Esophagus muscularis mucosa (tissue), 4 donors: ENCODE results near the gene ARID2. TPM values are rescaled to one million over a fixed set of nuclear protein-coding genes. Genes with fewer than 3 reads are reported as not detected.

Source experiments
- DNase-seq: peaks from one replicate; pipeline ENCODE4 v3.0.0-alpha.2; 2017; ENCODE audit errors: extremely low spot score
- H3K27ac ChIP-seq, 4 donors: fragments of 200-600 bp; sonication (generic); replicated peaks in 1 of 4; 1 replicate in 3 of 4; 2 replicates in 1 of 4; pipeline ENCODE4 v1.5.1; 2016 to 2019; ENCODE audit warnings: mild to moderate bottlenecking in 1 of 4
- H3K27me3 ChIP-seq, 4 donors: fragments of 200-600 bp; sonication (generic); one replicate each; pipeline versions ENCODE4 v1.5.1 to v1.6.0; 2016 to 2019
- H3K36me3 ChIP-seq, 4 donors: fragments of 200-600 bp; sonication (generic); one replicate each; pipeline ENCODE4 v1.5.1; 2016 to 2019
- H3K4me1 ChIP-seq, 4 donors: fragments of 200-600 bp; sonication (generic); one replicate each; pipeline ENCODE4 v1.5.1; 2016 to 2019
- H3K4me3 ChIP-seq, 4 donors: fragments of 200-600 bp; sonication (generic); 1 replicate in 2 of 4; 2 replicates in 2 of 4; pipeline ENCODE4 v1.5.1; 2016 to 2019; ENCODE audit warnings: mild to moderate bottlenecking in 4 of 4, moderate library complexity in 1 of 4
- H3K9me3 ChIP-seq, 4 donors: fragments of 200-600 bp; sonication (generic); 1 replicate in 3 of 4; 2 replicates in 1 of 4; pipeline ENCODE4 v1.5.1; 2016 to 2019
- EP300 ChIP-seq: sonication (generic); formaldehyde crosslinking; IDR thresholded peaks from one replicate; pipeline ENCODE4 v1.6.1; 2017; ENCODE audit warnings: antibody characterized with exemption
- POLR2A ChIP-seq: fragments of 450-650 bp; IDR thresholded peaks from one replicate; pipeline ENCODE4 v1.6.1; 2017; ENCODE audit warnings: antibody characterized with exemption, moderate library complexity, mild to moderate bottlenecking, low read depth
- POLR2AphosphoS5 ChIP-seq, 2 donors: sonication (generic); formaldehyde crosslinking; IDR thresholded peaks; one replicate each; pipeline ENCODE4 v1.6.1; 2017; ENCODE audit warnings: antibody characterized with exemption in 2 of 2
- WGBS: methylation state at CpG from one replicate; pipeline ENCODE4 v1.1.5; 2018; 5-methylcytosine and 5-hydroxymethylcytosine counted together
- intact Hi-C: fragments of 100-400 bp; cut with DNase I; formaldehyde crosslinking; loops from one replicate; pipeline ENCODE4 v1.15.1; 2023
- total RNA-seq, 4 donors: library from RNA; depleted of rRNA; stranded (reverse); fragments of >200 nt; gene quantifications; one replicate each; pipeline versions ENCODE4 v1.1.0 to v1.2.1, GENCODE V29; 2016
- TF ChIP-seq, protein P1 (sequence below), 3 experiments: fragments of 200-600 bp in 2 of 3; fragments of 450-650 bp in 1 of 3; sonication (generic) in 2 of 3; IDR thresholded peaks; one replicate each; pipeline ENCODE4 v1.5.1; 2017 to 2019; ENCODE audit warnings: antibody characterized with exemption in 3 of 3, mild to moderate bottlenecking in 2 of 3, moderate library complexity in 1 of 3

ARID2 gene
- total RNA-seq, 4 donors from 2014 or later = 24.0 to 45.3 (median 33.0) TPM

DNA sequence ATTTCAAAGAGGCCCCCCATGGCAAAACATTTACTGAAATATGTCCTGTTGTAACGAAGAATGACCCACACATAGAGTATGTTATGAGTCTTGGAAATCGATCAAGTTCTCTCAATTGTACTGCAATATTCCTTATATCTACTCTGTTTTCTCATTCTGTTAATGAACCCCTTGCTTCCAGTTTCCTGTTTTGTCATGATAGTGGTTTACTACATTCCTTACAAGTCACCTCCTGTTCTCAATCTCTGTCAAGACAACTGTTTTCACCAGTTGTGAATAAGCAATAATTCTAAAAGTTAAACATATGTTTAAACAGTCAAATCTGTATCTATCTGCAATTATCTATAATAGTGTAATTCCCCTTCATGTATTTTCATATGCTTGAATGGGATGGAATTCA lies 16.4 kb upstream of the ARID2 start:
- intact Hi-C loops = no loop called here
- peaks cover 0 to 2% (median under 1%) of the 10 kb centered on the region in 4 donors for H3K4me1 ChIP-seq
- DNase-seq = no peak
- H3K9me3 ChIP-seq = no peaks in the 10 kb centered on the region
- no peaks in the 10 kb centered on the region for H3K36me3 ChIP-seq
- H3K4me3 ChIP-seq = no peak overlapping the region
- H3K27me3 ChIP-seq = no peaks in the 10 kb centered on the region
- H3K27ac ChIP-seq = no peak overlapping the region
- TF ChIP-seq, protein P1, sequence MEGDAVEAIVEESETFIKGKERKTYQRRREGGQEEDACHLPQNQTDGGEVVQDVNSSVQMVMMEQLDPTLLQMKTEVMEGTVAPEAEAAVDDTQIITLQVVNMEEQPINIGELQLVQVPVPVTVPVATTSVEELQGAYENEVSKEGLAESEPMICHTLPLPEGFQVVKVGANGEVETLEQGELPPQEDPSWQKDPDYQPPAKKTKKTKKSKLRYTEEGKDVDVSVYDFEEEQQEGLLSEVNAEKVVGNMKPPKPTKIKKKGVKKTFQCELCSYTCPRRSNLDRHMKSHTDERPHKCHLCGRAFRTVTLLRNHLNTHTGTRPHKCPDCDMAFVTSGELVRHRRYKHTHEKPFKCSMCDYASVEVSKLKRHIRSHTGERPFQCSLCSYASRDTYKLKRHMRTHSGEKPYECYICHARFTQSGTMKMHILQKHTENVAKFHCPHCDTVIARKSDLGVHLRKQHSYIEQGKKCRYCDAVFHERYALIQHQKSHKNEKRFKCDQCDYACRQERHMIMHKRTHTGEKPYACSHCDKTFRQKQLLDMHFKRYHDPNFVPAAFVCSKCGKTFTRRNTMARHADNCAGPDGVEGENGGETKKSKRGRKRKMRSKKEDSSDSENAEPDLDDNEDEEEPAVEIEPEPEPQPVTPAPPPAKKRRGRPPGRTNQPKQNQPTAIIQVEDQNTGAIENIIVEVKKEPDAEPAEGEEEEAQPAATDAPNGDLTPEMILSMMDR (IDR thresholded peaks at IDR 0.05) = no peak
- TF ChIP-seq POLR2AphosphoS5 (IDR thresholded peaks at IDR 0.05) (no peak), POLR2A (no peak), EP300 (no peak)
- WGBS = 92% methylated on average over 2 of the region's 2 CpGs

DNA sequence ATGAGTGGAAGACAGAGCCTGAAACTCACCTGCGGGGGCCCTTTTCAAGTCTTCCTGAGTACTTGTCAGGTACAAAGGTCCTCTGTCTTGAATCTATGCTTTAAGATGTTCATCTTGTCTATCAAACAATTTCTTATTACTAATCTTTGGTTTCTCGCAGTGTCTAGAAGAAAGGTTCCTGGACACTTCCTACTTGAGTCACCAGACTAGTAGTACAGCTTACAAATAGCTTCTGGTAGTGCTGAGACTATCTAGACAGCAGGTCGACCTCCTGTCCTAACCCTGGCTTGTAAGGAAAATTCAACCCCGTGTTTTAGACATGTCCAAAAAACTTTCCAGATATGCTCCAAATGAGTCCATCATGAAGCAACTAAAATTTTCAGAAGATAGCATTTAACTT lies 11.2 kb upstream of the ARID2 start:
- H3K27me3 ChIP-seq = no peaks in the 10 kb centered on the region
- H3K4me1 ChIP-seq = peaks cover 0 to 47% (median 41%) of the 10 kb centered on the region in 4 donors
- DNase-seq = no peak
- WGBS = 87% methylated on average over 4 of the region's 4 CpGs
- no peaks in the 10 kb centered on the region for H3K9me3 ChIP-seq
- no peaks in the 10 kb centered on the region for H3K36me3 ChIP-seq
- intact Hi-C loops = no loop called here
- no peak for TF ChIP-seq EP300
- TF ChIP-seq, protein P1 (IDR thresholded peaks at IDR 0.05) = no peak
- no peak for TF ChIP-seq POLR2A
- no peak for TF ChIP-seq POLR2AphosphoS5 (IDR thresholded peaks at IDR 0.05)
- no peak overlapping the region for H3K4me3 ChIP-seq
- H3K27ac ChIP-seq = no peak overlapping the region

DNA sequence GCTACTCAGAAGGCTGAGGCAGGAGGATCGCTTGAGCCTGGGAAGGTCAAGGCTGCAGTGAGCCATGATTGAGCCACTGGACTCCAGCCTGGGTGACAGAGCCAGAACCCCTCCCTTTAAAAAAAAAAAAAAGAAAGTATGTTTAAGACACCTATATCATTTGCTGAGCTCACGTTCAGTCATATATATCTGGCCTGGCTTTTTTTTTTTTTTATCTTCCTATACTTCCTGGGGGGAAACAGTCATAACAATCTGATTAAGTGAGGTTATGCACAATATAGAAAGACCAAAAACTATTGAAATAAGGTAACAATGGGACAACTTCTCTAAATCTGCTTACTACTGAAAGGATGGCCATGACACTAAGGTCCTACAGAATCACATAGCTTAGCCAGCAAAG lies 9.4 kb upstream of the ARID2 start:
- TF ChIP-seq EP300 (no peak), POLR2AphosphoS5 (IDR thresholded peaks at IDR 0.05) (no peak), POLR2A (no peak)
- H3K4me3 ChIP-seq = no peak overlapping the region
- no peaks in the 10 kb centered on the region for H3K36me3 ChIP-seq
- H3K27ac ChIP-seq = no peak overlapping the region
- no peaks in the 10 kb centered on the region for H3K9me3 ChIP-seq
- WGBS = 87% methylated on average over 2 of the region's 2 CpGs
- H3K27me3 ChIP-seq = no peaks in the 10 kb centered on the region
- intact Hi-C loops = loop anchor here (5.0 to 10.0 kb wide), 2 partner anchors 173 to 505 kb away; partner anchors contain the start of gene ANO6
- H3K4me1 ChIP-seq = peaks cover 12 to 64% (median 58%) of the 10 kb centered on the region in 4 donors
- DNase-seq = no peak

DNA sequence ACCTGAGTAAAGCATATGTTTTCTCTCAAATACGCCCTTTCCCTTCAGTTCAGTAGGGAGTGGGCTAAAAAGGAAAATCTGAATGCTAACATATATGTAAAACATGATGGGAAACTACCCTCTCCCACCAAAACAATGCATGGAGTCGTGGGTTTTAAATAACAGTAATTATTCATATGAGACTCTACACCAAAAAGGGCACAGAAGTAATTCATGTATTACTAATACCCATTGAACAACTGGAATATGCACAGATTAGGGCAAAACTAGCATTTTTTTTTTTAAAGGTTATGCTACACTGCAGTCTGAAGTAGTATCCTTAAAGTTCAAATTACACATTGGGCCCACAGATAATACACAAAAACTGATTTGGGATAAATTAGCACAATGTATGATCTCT lies 8.1 kb upstream of the ARID2 start:
- intact Hi-C loops = loop anchor here (5.0 to 10.0 kb wide), 2 partner anchors 174 to 507 kb away; partner anchors contain the start of gene ANO6
- Histone ChIP-seq H3K4me3 (no peak overlapping the region), H3K9me3 (no peaks in the 10 kb centered on the region), H3K27me3 (no peaks in the 10 kb centered on the region), H3K27ac (no peak overlapping the region), H3K36me3 (no peaks in the 10 kb centered on the region), H3K4me1 (peaks cover 15 to 73% (median 63%) of the 10 kb centered on the region in 4 donors)
- no peak for DNase-seq
- TF ChIP-seq, protein P1 (IDR thresholded peaks at IDR 0.05) = no peak
- TF ChIP-seq POLR2A (no peak), POLR2AphosphoS5 (IDR thresholded peaks at IDR 0.05) (no peak), EP300 (no peak)
- 83% methylated on average over 2 of the region's 2 CpGs for WGBS

DNA sequence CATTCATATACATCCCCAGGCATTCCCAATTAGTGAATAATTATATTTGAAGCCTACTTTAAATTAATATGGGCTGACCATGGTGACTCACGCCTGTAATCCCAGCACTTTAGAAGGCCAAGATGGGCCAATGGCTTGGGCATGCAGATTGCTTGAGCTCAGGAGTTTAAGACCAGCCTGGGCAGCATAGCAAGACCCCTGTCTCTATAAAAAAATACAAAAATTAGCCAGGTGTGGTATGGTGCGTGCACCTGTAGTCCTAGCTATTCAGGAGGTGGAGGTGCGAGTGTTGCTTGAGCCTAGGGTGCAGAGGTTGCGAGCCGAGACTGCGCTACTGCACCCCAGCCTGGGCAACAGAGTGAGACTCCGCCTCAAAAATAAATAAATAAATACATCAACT lies 7.6 kb upstream of the ARID2 start:
- 98% methylated on average over 7 of the region's 7 CpGs for WGBS
- Histone ChIP-seq H3K36me3 (no peaks in the 10 kb centered on the region), H3K27ac (no peak overlapping the region), H3K27me3 (no peaks in the 10 kb centered on the region), H3K4me1 (peaks cover 15 to 73% (median 63%) of the 10 kb centered on the region in 4 donors), H3K9me3 (no peaks in the 10 kb centered on the region), H3K4me3 (no peak overlapping the region)
- intact Hi-C loops = loop anchor here (5.0 to 10.0 kb wide), 2 partner anchors 175 to 507 kb away; partner anchors contain the start of gene ANO6
- no peak for DNase-seq
- TF ChIP-seq POLR2AphosphoS5 (IDR thresholded peaks at IDR 0.05) (no peak), EP300 (no peak), POLR2A (no peak)
- TF ChIP-seq, protein P1 (IDR thresholded peaks at IDR 0.05) = no peak
